Natural killer cell treated with Interleukin-12 subunit alpha and Interleukin-12 subunit beta and Interleukin-15 and Interleukin-18, amount 100 ng/mL, for 72 hours (primary cell): ENCODE data around the gene C17orf67. TPM values are rescaled to one million over a fixed set of nuclear protein-coding genes. Genes with fewer than 3 reads are reported as not detected.

Experiments used
- total RNA-seq, 2 donors: library from RNA; stranded (reverse); gene quantifications; one replicate each; pipeline ENCODE4 v1.2.3, GENCODE V29; 2022

C17orf67 gene
- total RNA-seq, 2 donors from 2014 or later: 1.9 to 4.7 TPM

Other genes with a start within 250 kb of the C17orf67 start
- not detected for gene NOG, start 240.2 kb downstream of the C17orf67 start, total RNA-seq
- gene DGKE, start 231 bp upstream of the C17orf67 start, total RNA-seq: 10 to 100 TPM; 21.3 to 39.4 TPM
- 100 to 1,000 TPM in 1 of 2 donors, 10 to 100 TPM in 1; 45.9 to 104 TPM for gene TRIM25, start 80.1 kb upstream of the C17orf67 start, total RNA-seq
- gene COIL, start 127.1 kb upstream of the C17orf67 start, total RNA-seq: 10 to 100 TPM; 18.5 to 18.9 TPM
- 10 to 100 TPM; 13.2 to 21.7 TPM for gene SCPEP1, start 144.2 kb upstream of the C17orf67 start, total RNA-seq